ENCODE results near the gene GPR137. TPM values are rescaled to one million over a fixed set of nuclear protein-coding genes. Genes with fewer than 3 reads are reported as not detected.
"Not testable (repeated sequence)": the region's sequence is repeated elsewhere in the genome, so short reads cannot be mapped to it uniquely, and the experiment has no call there.

GPR137 gene, protein sequence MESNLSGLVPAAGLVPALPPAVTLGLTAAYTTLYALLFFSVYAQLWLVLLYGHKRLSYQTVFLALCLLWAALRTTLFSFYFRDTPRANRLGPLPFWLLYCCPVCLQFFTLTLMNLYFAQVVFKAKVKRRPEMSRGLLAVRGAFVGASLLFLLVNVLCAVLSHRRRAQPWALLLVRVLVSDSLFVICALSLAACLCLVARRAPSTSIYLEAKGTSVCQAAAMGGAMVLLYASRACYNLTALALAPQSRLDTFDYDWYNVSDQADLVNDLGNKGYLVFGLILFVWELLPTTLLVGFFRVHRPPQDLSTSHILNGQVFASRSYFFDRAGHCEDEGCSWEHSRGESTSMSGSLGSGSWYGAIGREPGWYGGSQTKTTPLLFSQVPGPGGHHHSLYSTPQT
- 10 to 100 TPM; 27.4 to 48.6 (median 30.6) TPM for polyA plus RNA-seq (ENCODE audit: insufficient read length in 4 of 4)

DNA sequence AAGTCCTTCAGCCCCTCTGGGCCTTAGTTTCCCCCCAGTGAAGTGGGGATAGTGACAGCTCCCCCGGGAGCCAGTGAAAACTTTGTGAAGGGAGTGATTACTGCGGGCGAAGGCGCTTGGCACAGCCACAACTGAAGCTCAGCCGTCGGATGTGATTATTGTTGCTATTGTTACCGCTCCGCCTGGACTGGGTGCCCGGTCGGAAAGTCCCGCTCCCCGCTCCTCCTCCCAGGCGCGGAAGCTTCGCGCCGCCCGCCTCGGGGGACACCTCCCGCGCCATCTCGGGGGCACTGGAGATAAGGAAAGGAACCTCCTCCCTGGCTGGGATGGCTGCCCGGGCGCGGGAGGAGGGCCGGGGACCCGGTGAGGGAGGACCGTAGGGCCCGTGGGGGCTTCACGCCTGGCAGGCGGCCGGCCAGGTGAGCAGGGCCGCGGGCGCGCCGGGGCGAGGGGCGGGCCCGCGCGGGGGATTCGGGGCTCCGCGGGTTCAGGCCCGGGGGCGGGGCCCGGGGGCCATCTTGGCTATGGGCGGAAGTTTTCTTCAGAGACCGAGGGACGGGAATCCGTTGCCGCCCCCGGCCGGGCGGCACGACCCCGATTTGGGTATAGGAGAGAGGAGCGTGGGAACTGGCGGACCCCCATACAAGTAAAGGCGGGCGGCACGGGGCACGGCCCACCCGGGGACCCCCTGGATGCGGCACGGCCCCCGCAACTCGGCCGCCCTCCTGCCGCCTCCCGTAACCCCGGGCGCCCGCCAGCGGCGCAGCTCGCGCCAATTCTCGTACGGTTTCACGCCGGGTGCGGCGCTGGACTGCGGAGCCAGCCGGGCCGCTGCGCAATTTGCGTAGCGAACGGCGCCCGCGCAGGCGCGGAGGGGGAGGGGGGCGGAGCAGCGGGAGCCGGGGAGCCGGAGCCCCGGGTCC is at the start of gene GPR137:
TSS of gene GPR137 (plus strand) at position 887 of the 923 bp plus-strand sequence. CDS start 677 bp downstream, outside the sequence.
- peak in 2 of 4 donors; percentile 75 to 80 for DNase-seq (ENCODE audit: low read depth in 4 of 4, low spot score in 3 of 4)

DNA sequence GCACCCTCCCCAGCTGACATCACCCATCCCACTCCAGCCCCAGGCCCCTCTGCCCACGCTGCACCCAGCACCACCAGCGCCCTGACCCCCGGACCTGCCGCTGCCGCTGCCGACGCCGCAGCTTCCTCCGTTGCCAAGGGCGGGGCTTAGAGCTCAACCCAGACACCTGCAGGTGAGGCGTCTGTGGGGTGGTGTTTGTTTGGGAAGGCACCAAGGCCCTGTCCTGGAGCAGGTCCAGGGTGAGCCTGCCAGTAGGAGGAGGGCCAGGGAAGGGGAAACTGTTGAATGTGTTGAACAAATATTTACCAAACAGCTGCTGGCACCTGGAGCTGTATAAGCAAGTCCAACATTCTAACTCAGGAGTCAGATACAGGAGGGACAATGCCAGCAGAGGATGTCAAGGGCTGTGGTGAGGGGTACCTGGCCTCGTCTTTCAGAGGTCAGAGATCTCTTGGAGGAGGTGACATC is 48.1 kb upstream of the GPR137 start:
- DNase-seq (ENCODE audit: low read depth in 4 of 4, low spot score in 3 of 4): no peak

DNA sequence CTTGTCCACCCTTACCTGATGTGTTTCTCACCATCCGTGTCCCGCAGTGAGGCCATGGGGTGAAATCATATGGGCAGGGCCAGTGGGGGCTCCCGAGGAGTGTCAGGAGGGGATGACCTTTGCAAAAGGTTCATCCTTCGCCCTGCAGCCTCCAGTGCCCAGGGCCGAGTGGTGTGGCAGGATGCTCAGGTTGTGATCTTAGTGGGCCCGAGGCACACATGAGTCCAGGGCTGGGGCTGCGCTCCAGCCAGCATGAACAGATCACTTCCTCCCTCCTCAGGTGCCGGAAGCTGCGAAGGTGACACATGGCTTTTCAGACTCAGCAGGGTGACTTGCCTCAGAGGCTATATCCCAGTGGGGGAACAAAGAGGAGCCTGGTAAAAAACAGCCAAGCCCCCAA is 47.6 kb upstream of the GPR137 start:
- no peak for DNase-seq (ENCODE audit: low read depth in 4 of 4, low spot score in 3 of 4)

DNA sequence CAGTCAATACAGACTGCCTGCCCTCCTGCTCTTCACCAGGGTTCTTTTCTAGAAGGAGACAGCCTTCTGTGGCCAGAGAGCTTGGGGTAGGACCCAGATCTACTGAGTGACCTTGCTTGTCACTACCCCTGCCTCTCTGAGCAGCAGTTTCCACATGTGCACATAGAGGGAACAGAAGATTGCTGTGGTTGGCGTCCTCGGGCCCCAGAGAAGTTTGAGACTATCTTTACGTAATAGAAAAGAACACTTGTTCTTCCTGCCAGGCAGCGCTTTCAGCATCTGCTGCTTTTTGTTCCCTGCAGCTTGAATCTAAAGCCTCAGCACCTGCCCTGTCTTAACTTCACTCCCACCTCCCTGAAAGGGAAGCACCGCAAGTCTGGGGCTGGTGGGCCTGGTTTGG is 46.6 kb upstream of the GPR137 start:
- no peak for DNase-seq (ENCODE audit: low read depth in 4 of 4, low spot score in 3 of 4)

DNA sequence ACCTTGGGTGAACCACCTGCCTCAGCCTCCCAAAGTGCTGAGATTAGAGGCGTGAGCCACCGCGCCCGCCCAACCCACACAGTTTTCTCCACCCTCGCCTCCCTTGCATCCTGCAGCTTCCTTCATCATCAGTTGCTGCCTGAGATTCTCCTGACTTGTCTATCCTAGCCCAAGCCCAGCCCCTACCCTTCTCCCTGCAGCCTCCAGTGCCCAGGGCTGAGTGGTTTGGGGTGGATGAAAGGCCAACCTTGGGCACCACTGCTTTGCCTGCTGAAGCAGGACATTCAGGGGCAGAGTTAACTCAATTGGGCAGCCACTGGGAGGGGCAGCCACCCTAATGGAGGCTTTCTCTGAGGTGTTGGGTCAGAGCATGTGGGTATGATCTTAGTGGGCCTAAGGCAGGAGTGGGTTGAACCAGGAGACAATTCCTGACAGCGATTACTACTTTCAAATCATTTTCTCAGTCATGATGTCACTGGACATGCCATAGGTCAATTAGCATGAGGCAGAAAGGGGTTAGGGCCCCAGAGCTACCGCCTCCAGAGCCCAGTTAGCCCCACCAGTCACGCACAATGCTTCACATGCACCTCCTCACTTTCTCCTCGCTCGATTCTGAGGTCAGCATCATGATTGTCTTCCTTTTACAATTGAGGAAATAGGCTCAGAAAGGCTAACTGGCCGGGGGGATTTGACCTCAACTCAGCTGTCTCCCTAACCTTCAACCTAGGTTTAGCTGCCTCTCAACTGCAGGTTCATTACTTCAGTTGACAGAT is 45.8 kb upstream of the GPR137 start:
- DNase-seq (ENCODE audit: low read depth in 4 of 4, low spot score in 3 of 4): no peak

DNA sequence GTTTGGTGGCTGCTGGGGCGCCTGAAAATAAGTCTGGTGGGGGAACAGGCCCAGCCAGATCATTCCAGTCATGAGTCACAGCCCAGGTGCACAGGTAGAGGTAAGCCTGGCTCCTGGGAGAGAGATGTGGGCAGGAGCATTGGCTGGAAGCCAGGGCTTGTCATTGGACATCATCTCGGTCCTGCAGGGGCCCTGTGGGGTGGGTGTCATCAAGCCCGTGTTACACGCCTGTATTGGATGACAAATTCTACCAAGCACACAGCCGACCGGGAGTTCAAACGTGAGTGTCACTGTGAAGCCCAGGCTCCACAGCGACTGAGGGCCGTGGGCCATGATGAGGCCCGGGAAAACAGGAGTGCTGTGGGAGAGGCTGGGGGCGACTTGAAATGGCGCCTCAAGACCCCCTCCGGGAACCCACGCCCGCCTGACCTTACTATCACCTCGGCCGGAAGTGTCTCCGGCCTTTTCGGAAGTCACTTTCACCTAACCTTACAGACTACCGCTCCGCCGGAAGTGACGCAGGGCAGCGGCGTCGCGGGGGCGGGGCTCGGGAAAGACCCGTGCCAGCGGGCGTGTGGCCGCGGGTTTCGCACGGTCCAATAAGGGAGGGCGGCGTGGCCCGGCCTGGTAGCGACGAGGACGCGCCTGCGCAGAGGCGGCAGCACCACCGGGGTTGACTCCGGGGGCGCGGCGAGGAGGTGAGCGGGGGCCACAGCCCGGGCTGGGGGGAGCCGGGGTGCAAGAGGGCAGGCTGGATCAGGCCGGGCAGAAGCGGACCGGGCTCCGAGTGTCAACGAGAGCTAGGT is 45.0 kb upstream of the GPR137 start, which contains the start of gene FKBP2:
TSS of gene FKBP2 (plus strand) at position 661 of the 806 bp plus-strand sequence. CDS start 1,293 bp downstream, outside the sequence.
- DNase-seq (ENCODE audit: low read depth in 4 of 4, low spot score in 3 of 4): peak; percentile 90 to 93 (median 92)

DNA sequence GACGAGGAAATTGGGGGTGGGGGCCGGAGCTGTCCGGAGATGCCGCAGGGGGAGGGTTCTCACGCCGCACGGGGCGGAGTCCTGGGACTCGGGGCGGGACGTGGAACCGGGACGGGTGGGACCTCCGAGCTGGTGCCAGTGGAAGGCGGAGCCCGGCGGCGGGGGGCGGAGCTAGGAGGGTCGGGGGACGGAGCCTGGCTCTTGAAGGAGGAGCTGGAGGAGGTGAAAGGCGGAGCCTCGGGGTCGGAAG is 44.5 kb upstream of the GPR137 start:
- peak; percentile 97 to 98 (median 97) for DNase-seq (ENCODE audit: low read depth in 4 of 4, low spot score in 3 of 4)

DNA sequence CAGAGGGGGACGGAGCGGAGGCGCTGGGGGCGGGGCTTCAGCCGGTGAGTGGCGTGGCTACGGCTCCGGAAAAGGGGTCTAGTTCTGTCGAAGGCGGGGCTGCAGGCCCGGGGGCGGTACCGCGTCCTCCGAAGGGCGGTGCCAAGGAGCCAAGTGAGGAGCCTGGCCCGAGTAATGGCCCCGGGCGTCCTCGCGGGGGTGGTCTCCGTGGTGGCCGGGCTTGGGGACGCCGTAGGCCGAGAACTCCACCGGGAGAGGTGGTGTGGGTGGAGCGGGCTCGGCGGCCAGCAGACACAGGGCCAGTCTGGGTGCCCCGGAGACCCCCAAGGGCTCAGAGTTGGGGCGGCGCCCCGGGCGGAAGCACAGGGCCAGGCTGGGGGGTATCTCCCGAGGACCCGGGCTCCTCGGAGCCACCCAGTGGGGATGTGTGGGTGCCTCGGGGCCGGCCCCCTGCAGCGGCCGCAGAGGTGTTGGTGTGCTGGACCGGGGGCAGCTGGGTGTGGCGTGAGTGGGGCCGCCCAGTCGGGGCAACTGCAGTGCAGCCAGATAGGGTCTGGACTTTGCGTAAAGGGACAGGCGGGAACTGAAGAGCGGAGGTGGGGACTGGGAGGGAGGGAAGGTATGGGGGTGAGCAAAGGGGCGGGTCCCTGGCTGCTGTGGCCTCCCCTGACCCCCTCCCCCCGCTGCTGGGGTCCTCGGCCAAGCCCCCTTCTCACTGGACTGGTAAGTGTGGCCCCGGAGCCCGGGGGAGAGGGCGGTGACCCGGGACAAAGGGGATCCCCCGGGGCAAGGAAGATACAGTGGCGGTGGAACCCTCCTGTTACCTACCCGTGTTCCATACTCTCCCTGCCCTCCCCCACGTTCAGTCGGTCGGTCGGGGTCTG is 43.9 kb upstream of the GPR137 start:
- no peak for DNase-seq (ENCODE audit: low read depth in 4 of 4, low spot score in 3 of 4)

DNA sequence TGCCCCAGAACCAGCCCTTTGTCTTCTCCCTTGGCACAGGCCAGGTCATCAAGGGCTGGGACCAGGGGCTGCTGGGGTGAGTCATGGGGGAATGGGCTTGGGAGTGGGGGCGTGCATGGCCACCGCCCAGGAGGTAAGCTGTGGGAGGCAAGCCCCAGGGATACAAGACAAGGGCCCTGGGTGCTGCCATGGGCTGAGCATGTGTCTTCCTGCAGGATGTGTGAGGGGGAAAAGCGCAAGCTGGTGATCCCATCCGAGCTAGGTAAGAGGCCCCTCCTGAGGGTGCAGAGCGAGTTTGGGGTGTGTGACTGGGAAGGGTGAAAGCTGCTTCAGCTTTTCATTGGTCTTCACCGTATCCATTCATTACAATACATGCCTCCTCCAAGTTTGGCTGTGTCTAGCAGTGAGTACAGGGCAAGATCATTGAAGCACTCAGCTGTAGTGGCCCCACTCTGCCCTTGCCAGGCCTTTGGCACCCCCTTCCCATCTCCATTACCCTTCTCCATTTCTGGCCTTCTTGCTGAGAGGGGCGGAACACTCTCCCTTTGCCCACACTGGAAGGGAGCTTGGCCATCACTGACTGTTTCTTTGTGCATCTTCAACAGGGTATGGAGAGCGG is 42.3 kb upstream of the GPR137 start:
- DNase-seq (ENCODE audit: low read depth in 4 of 4, low spot score in 3 of 4): no peak

DNA sequence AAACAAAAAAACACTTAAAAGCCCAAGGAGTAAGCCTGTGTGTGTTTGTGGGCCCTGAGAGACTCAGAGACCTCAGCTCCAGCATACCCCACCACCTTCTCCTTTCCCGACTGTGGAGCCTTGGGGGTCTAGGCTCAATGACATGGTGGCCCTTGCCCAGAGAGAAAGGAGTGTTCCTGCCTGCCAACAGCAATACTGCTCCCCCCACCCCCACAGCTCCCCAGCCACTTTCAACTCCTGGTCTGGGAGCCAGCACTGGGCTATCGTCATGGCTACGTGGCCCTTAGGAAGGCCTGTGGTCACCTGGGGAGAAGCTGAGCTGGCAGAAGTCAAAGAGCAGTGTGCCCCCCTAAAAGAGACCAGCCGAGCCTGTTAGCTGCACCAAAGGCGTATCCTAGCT is 41.5 kb upstream of the GPR137 start:
- no peak for DNase-seq (ENCODE audit: low read depth in 4 of 4, low spot score in 3 of 4)

DNA sequence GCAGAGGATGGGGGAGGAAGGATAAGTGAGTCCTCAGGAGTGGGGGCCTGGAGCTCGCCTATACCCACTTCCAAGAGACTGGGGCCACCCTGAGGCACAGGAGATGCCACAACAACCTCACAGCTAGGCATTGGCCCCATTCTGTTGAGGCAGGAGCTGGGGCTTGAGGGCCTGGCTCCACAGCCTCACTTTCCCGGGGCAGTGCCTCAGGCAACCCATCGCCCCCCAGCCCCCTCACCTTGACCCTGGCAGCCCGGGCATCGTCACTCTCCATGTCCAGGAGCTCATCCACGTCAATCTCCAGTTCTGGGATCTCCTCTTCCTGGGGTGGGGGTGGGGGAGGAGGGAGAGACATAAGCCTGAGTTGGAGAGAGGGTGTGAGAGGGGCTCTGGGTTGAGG is 40.7 kb upstream of the GPR137 start:
- DNase-seq (ENCODE audit: low read depth in 4 of 4, low spot score in 3 of 4): no peak

DNA sequence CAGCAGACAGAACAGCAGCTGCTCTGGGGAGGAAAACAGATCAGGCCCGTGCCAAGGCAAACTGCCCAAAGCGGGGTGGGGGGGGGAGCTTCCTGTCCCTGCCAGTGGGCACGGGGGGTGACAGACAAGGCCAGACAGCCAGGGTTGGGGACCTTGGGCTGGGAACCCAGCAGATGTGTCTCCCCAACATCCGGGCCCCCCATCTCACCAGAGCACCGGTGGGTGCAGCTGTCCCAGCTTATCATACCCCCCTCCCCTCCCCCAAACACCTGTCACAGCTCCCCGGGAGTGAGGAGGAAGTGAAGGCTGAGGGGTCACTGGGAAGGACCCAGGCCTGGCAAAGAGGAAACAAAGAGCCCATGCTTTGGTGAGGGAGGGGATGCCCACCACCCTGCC is 40.2 kb upstream of the GPR137 start:
- no peak for DNase-seq (ENCODE audit: low read depth in 4 of 4, low spot score in 3 of 4)

DNA sequence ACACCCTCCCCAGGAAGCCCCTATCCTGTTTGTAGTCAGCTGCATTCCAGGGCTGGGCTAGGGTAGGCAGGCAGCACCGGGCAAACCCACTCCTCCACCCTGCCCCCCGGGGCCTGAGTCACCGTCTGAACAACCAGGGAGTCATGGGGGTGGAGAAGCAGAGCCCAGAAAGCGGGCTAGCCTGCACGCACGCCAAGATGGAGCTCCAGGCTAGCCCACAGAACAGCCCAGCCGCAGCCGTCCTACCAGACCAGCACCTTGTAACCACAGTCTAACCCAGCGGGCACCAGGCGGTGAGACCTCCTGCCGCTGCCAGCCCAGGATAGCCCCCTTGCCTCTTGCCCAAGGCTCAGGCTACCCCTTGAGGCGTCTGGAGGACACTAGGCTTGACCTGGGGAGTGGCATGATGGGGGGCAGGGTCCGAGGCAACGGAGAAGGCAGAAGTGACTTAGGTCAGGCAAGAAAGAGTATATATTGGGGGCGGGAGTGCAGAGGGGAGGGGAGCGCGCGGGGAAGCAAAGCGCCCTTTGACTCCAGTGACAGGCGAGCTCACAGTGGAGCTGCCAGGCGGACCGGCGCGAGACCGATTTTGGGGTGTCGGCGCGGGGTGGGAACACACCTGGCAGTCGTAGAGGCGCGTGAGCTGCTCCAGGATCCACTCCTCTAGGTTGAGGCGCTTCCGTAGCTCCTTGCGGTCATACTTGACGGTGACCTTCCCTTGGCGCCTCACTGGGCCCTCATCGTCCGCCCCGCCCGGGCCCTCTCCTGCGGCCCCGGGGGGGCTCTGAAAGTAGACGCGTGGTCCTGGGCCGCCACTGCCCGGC is 39.6 kb upstream of the GPR137 start:
- DNase-seq (ENCODE audit: low read depth in 4 of 4, low spot score in 3 of 4): no peak

DNA sequence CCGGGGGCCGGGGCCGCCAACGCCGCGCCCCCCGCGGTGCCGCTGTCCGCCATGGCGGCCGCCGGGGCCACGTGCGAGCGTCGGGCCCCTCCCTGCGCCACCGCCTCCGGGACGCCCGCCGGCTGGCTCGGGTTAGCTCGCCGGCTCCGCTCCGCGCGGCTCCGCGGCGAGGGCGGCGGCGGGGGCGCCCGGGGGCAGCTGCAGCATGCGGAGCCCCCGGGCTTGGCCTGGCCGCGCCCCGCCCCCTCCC is 39.1 kb upstream of the GPR137 start:
- DNase-seq (ENCODE audit: low read depth in 4 of 4, low spot score in 3 of 4): not testable (repeated sequence)

DNA sequence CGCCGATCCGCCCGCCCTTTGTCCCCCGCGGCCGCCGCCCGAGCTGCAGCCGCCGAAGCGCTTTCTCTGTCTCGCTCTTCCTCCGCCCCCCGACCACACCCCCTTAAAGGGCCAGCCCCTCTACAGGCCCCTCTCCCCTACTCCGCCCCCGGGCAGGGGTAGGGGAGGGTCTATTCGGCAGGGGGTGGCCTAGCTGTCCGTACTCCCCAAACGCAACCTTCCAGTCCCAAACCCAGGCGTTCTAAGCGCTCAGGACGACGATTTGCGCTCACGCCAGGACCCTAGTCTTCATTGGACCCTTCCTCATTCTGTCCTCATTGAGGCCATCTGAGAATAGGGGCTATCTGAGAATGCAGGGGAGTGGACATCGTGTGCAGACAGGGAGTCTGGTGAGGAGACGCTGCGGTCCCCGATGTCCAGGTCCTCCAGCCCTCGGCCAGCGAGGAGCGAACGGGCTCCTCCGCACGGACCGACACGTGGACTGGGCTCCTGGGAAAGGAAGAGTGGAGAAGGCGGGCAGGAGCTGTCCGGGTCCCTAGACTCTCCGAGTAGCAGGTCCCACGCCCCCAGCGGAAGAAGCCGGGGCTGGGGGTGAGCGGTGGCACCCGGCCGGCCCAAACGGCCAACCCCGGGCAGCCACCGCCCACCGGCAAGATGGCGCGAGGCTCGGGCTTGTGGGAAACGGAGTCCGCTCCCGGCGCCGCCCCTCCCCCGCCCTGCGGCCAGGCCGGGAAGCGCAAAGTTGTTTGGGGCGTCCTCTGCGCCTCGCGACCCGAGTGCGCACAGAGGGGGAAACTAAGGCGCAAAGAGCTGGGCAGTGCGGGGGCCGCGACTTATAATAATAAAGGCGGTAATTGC is 38.5 kb upstream of the GPR137 start, which contains the start of gene PPP1R14B:
TSS of gene PPP1R14B (minus strand) at position 73 of the 858 bp plus-strand sequence. CDS start 270 bp downstream, outside the sequence.
- no peak for DNase-seq (ENCODE audit: low read depth in 4 of 4, low spot score in 3 of 4)

DNA sequence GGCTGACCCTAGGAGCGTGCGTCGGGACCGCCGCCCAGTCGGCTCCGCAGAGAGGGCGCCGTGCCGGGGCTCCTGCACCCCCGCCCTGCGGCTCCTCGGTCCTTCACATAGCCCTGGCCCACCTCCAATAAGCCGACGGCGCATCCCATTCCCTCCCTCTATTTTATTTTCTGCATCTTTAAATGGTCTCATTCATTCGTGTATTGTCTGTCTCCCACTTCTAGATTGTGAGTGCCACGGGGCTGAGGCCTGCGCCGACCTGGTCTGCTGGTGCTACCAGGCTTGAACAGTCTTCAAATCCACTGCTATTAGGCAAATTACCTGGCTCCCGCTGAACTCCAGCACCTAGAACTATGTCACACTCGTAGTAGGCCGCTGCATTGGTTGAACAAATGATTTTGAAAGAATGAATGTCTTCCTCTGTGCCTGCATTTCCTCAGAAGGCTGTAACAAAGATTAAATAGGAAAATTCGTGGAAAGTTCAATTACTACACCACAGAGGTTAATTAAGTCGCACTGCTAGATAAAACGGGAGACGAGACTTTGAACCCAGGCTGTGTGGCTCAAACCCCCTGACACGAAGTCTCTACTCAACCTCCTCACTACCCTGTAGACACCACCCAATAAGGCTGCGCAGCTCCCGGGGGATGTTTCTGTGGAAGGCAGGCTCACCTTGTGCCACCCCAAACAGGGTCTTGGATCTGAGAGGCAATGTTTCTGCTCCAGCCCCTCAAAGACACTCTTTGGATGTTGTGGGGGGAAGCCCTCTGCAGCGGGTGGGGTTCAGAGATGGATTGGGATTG is 37.7 kb upstream of the GPR137 start:
- no peak for DNase-seq (ENCODE audit: low read depth in 4 of 4, low spot score in 3 of 4)

Data from left renal pelvis (tissue), 4 donors.